GM23338 (cell line): ENCODE results near the gene EFCAB6. TPM values are rescaled to one million over a fixed set of nuclear protein-coding genes. Genes with fewer than 3 reads are reported as not detected.

ENCODE experiments used
- ATAC-seq: fragments of 200-7000 bp; cut with Tn5 transposase; 3 replicates; pipeline ENCODE4 v1.9.1; 2020
- DNase-seq: peaks from one replicate; pipeline ENCODE4 v3.0.0-alpha.2; 2015; ENCODE audit warnings: low spot score
- H2AFZ ChIP-seq: fragments of 200-600 bp; sonication (generic); 2 replicates; pipeline ENCODE4 v1.8.0; 2016; ENCODE audit warnings: antibody characterized with exemption, mild to moderate bottlenecking, moderate library complexity
- H3F3A ChIP-seq: fragments of 200-600 bp; sonication (generic); replicated peaks from 2 replicates; pipeline ENCODE4 v1.8.0; 2017; ENCODE audit warnings: antibody characterized with exemption, mixed run types, low read depth
- H3K27ac ChIP-seq: fragments of 200-600 bp; sonication (generic); 2 replicates; pipeline ENCODE4 v1.6.1; 2016; ENCODE audit warnings: low read depth
- H3K27me3 ChIP-seq: fragments of 200-600 bp; sonication (generic); 2 replicates; pipeline ENCODE4 v1.8.0; 2016; ENCODE audit warnings: mild to moderate bottlenecking, mixed run types, moderate library complexity; ENCODE audit not compliant: insufficient read depth
- H3K36me3 ChIP-seq: fragments of 200-600 bp; sonication (generic); 2 replicates; pipeline ENCODE4 v1.8.0; 2016; ENCODE audit warnings: mild to moderate bottlenecking; ENCODE audit not compliant: insufficient read depth
- H3K4me1 ChIP-seq: fragments of 200-600 bp; sonication (generic); 2 replicates; pipeline ENCODE4 v1.8.0; 2016; ENCODE audit warnings: mild to moderate bottlenecking, moderate library complexity; ENCODE audit not compliant: insufficient read depth
- H3K4me2 ChIP-seq: fragments of 200-600 bp; sonication (generic); 2 replicates; pipeline ENCODE4 v1.7.1; 2017; ENCODE audit warnings: mixed run types
- H3K4me3 ChIP-seq: fragments of 200-600 bp; sonication (generic); 2 replicates; pipeline ENCODE4 v1.6.1; 2016; ENCODE audit warnings: mixed run types
- H3K79me2 ChIP-seq: fragments of 200-600 bp; sonication (generic); replicated peaks from 2 replicates; pipeline ENCODE4 v1.8.0; 2017; ENCODE audit warnings: mild to moderate bottlenecking; ENCODE audit not compliant: insufficient read depth
- H3K9me2 ChIP-seq: fragments of 200-600 bp; sonication (generic); 2 replicates; pipeline ENCODE4 v1.8.0; 2017; ENCODE audit not compliant: insufficient read depth
- H4K20me1 ChIP-seq: fragments of 200-600 bp; sonication (generic); replicated peaks from 2 replicates; pipeline ENCODE4 v1.8.0; 2017; ENCODE audit warnings: mild to moderate bottlenecking; ENCODE audit not compliant: insufficient read depth
- H3K27ac Mint-ChIP-seq: 2 replicates; pipeline ENCODE4 v1.8.0; 2020; ENCODE audit warnings: inconsistent platforms, mild to moderate bottlenecking, moderate library complexity, mixed read lengths
- H3K27me3 Mint-ChIP-seq: 3 replicates; pipeline ENCODE4 v1.8.0; 2022; ENCODE audit warnings: low read depth, mild to moderate bottlenecking, moderate library complexity, mixed read lengths, inconsistent platforms; ENCODE audit not compliant: insufficient read depth, poor library complexity
- H3K36me3 Mint-ChIP-seq: 3 replicates; pipeline ENCODE4 v1.8.0; 2021; ENCODE audit warnings: low read depth, mild to moderate bottlenecking, inconsistent platforms, moderate library complexity, mixed read lengths
- H3K4me1 Mint-ChIP-seq: 3 replicates; pipeline ENCODE4 v1.8.0; 2020; ENCODE audit warnings: mild to moderate bottlenecking, inconsistent platforms, mixed read lengths
- H3K4me3 Mint-ChIP-seq: 3 replicates; pipeline ENCODE4 v1.8.0; 2021; ENCODE audit warnings: moderate library complexity, mild to moderate bottlenecking, inconsistent platforms, mixed read lengths
- H3K9me3 Mint-ChIP-seq: 3 replicates; pipeline ENCODE4 v1.8.0; 2020; ENCODE audit warnings: moderate library complexity, mild to moderate bottlenecking, inconsistent platforms, mixed read lengths
- CTCF ChIP-seq, 2 experiments: fragments of 200-600 bp in 1 of 2; sonication (generic) in 1 of 2; conservative IDR thresholded peaks; 2 replicates each; pipeline versions ENCODE4 v1.5.1 to v1.6.1; 2016 to 2017; ENCODE audit warnings: antibody characterized with exemption in 2 of 2, low read depth in 2 of 2, mild to moderate bottlenecking in 2 of 2, moderate library complexity in 1 of 2
- ETS1 ChIP-seq: IDR thresholded peaks from 2 replicates; pipeline ENCODE4 v1.6.1; 2016; ENCODE audit warnings: antibody characterized with exemption
- EZH2 ChIP-seq: fragments of 200-600 bp; sonication (generic); IDR thresholded peaks from one replicate; pipeline ENCODE4 v1.8.0; 2017; ENCODE audit warnings: antibody characterized with exemption, mild to moderate bottlenecking, low read depth; ENCODE audit not compliant: unreplicated experiment
- EZH2phosphoT487 ChIP-seq: fragments of 200-600 bp; sonication (generic); IDR thresholded peaks from one replicate; pipeline ENCODE4 v1.8.1; 2018; ENCODE audit warnings: antibody characterized with exemption; ENCODE audit not compliant: unreplicated experiment
- JUNB ChIP-seq: IDR thresholded peaks from one replicate; pipeline ENCODE4 v1.6.1; 2016; ENCODE audit warnings: antibody characterized with exemption; ENCODE audit not compliant: unreplicated experiment
- NANOG ChIP-seq: IDR thresholded peaks from 2 replicates; pipeline ENCODE4 v1.6.1; 2016; ENCODE audit warnings: antibody characterized with exemption, borderline replicate concordance
- POLR2AphosphoS5 ChIP-seq: IDR thresholded peaks from 2 replicates; pipeline ENCODE4 v1.6.1; 2016; ENCODE audit warnings: antibody characterized with exemption, low read depth
- STAT1 ChIP-seq: IDR thresholded peaks from one replicate; pipeline ENCODE4 v1.6.1; 2016; ENCODE audit warnings: antibody characterized with exemption; ENCODE audit not compliant: unreplicated experiment
- ZNF114 ChIP-seq: fragments of 250-450 bp; sonication (Bioruptor Pico); IDR thresholded peaks from 2 replicates; pipeline ENCODE4 v1.5.0; 2020; ENCODE audit warnings: mild to moderate bottlenecking, moderate library complexity
- ZNF331 ChIP-seq: fragments of 250-450 bp; sonication (Bioruptor Pico); IDR thresholded peaks from 2 replicates; pipeline ENCODE4 v1.5.0; 2020; ENCODE audit warnings: low read depth, mild to moderate bottlenecking, moderate library complexity
- polyA plus RNA-seq: library from polyadenylated mRNA; unstranded; fragments of >200 nt; fragmentation: Nextera tagmentation; extraction: Ambion mirVana; gene quantifications from 2 replicates; pipeline ENCODE4 v1.2.1, GENCODE V29; 2016
- total RNA-seq: library from RNA; depleted of rRNA; stranded (reverse); fragments of >200 nt; shearing (Covaris generic); gene quantifications from 2 replicates; pipeline ENCODE4 v1.2.3, GENCODE V29; 2014

EFCAB6 gene
- total and polyA plus RNA-seq, 2 experiments from 2014 or later: 1.1 to 1.8 TPM

GRCh38 chr22:43580271-43580750 is 231.8 kb downstream of the EFCAB6 start (continued):
- no peak for TF ChIP-seq CTCF (conservative IDR thresholded peaks at IDR 0.05; ENCODE audit: low read depth in 2 of 2)
- TF ChIP-seq EZH2: no peak
- no peak for TF ChIP-seq ETS1

- H3K36me3 ChIP-seq: no peaks in the 10 kb centered on the region
- Mint-ChIP-seq H3K9me3 (no peaks in the 10 kb centered on the region), H3K27me3 (peaks cover 6% of the 10 kb centered on the region), H3K27ac (no peak overlapping the region), H3K36me3 (no peaks in the 10 kb centered on the region), H3K4me3 (no peak overlapping the region), H3K4me1 (peaks cover 26% of the 10 kb centered on the region)
- DNase-seq (no peak), ATAC-seq (no peak)
- no peaks in the 10 kb centered on the region for H3K27me3 ChIP-seq
- no peaks in the 10 kb centered on the region for H4K20me1 ChIP-seq
- H3K4me3 ChIP-seq: no peak overlapping the region
- no peak overlapping the region for H3K4me2 ChIP-seq
- H3K4me1 ChIP-seq: peaks cover 7% of the 10 kb centered on the region; the same call in 1 of the 2 replicates
- H2AFZ ChIP-seq: no peak overlapping the region
- H3K79me2 ChIP-seq: no peaks in the 10 kb centered on the region
- no peak overlapping the region for H3K27ac ChIP-seq
- no peaks in the 10 kb centered on the region for H3F3A ChIP-seq
- no peaks in the 10 kb centered on the region for H3K9me2 ChIP-seq
- TF ChIP-seq ETS1 (no peak), JUNB (no peak)
Observed at GRCh38 chr22:43574738-43575137, 237.4 kb downstream of the EFCAB6 start.

- no peak overlapping the region for H3K4me3 ChIP-seq
- peaks cover 6% of the 10 kb centered on the region for H3K27me3 Mint-ChIP-seq
- no peaks in the 10 kb centered on the region for H3K36me3 Mint-ChIP-seq
- DNase-seq (no peak), ATAC-seq (no peak)
- no peak overlapping the region for H3K27ac Mint-ChIP-seq
- H2AFZ ChIP-seq: no peak overlapping the region
- H3F3A ChIP-seq: no peaks in the 10 kb centered on the region
- no peaks in the 10 kb centered on the region for H3K9me3 Mint-ChIP-seq
- no peaks in the 10 kb centered on the region for H4K20me1 ChIP-seq
- H3K36me3 ChIP-seq: no peaks in the 10 kb centered on the region
- H3K4me3 Mint-ChIP-seq: no peak overlapping the region
- no peaks in the 10 kb centered on the region for H3K79me2 ChIP-seq
- no peaks in the 10 kb centered on the region for H3K27me3 ChIP-seq
- H3K4me2 ChIP-seq: no peak overlapping the region
- H3K4me1 ChIP-seq: peaks cover 7% of the 10 kb centered on the region; the same call in 1 of the 2 replicates
- H3K27ac ChIP-seq: no peak overlapping the region
- no peaks in the 10 kb centered on the region for H3K9me2 ChIP-seq
- peaks cover 28% of the 10 kb centered on the region for H3K4me1 Mint-ChIP-seq
- TF ChIP-seq ZNF114 (no peak), STAT1 (no peak), EZH2phosphoT487 (no peak), ZNF331 (CRISPR knock-in tag) (no peak), POLR2AphosphoS5 (no peak), NANOG (no peak), ETS1 (no peak), CTCF (conservative IDR thresholded peaks at IDR 0.05; ENCODE audit: low read depth in 2 of 2) (no peak), EZH2 (no peak)
Observed at GRCh38 chr22:43572710-43573109, 239.4 kb downstream of the EFCAB6 start.
